SK-MEL-5 (cell line): Measurements from ENCODE around the gene FOXJ3. TPM values are rescaled to one million over a fixed set of nuclear protein-coding genes. Genes with fewer than 3 reads are reported as not detected.

Source experiments
- DNase-seq: peaks from one replicate; pipeline ENCODE4 v3.0.0-alpha.2; 2016; ENCODE audit warnings: low read depth, low spot score
- in situ Hi-C: cut with HindIII; loops from 2 replicates; pipeline ENCODE4 v1.10.0; 2016; ENCODE audit warnings: low sequenced_read_pairs, high pct_unique_total_duplicates, low pct_unique_long_range_greater_than_20kb
- total RNA-seq: library from RNA; depleted of rRNA; stranded (reverse); fragments of >200 nt; shearing (Covaris generic); gene quantifications from 2 replicates; pipeline ENCODE4 v1.2.3, GENCODE V29; 2014

FOXJ3 gene
- total RNA-seq, 1 experiment from 2014 or later, result 35.3 TPM

- in situ Hi-C loops, result no loop called here
- no peak for DNase-seq
Observed at GRCh38 chr1:42272920-42273319, 62.1 kb downstream of the FOXJ3 start.

- in situ Hi-C loops, result no loop called here
- DNase-seq, result no peak
Observed at GRCh38 chr1:42267904-42268303, 67.1 kb downstream of the FOXJ3 start.

DNA sequence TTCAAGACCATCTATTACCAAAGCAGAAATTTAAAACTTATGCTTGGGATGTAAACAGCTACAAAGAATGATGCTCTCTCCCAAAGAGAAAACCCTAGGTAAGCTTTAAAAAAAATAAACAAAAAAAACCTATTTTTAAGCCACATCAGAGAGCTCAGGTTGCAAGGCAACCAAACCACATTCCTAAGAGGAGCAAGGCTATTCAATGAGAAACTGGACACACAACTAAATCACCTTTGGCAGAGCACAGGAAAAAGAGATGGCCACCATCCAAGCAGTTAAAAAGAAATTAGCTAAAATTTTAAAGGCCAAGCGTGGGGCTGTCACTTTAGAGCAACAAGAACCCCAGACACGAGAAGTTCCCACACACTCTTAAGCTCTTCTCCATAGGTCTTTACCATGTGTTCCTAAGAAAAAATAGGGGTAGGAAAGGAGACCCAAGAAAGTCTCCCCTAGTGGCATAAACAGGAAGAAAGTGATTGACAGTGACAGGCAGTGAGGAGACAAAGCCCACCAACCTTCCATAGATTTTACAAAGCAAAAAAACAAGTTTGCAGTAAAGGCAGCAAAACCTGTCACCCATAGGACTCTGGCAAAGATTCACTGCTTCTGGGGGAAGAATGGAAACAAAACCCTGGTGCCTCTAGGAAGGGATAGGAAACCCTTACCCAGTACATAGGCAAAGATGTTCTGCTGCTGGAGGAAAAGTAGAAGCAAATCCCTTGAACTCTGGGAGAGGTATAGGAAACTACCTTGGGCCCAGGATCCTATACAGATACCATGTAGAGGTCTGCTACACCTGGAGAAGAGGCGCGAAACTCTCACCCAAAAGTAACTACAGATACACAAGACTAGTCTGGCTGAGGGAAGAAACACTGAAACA is 68.5 kb downstream of the FOXJ3 start:
- DNase-seq, result no peak
- in situ Hi-C loops, result no loop called here

DNA sequence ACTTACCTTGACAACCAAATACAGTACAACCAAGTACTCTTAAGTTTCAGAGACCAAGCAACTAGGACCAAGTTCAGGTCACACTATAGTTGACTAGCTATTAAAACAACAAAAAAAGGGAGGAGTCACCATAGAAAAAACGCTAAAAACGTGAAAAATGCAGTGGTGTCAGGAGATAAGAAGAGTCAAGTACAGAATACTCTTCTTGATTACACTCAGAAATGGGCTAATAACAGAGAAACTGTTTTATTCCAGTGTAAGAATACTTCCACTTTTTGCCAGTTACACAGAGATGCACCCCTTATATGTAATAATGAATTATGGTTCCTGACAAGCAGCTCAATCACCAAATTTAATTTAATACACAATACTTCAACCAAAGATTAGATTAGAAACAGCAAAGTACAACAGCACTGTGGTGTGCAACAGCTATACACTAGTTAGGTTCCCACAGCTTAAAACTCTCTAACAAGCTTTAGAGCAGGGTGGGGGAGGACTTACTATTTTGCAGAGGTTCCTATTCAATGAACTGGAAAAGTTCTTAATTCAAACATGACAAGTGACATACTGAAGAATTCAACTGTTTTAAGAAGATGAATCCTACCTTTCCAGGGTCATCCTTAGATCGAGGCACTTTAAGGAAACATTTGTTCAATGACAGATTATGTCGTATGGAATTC is 70.4 kb downstream of the FOXJ3 start:
- DNase-seq, result no peak
- in situ Hi-C loops, result no loop called here

GRCh38 chr1:42263019-42263418 is 72.0 kb downstream of the FOXJ3 start:
- DNase-seq, result no peak
- in situ Hi-C loops, result no loop called here

- DNase-seq, result no peak
- in situ Hi-C loops, result no loop called here
Observed at GRCh38 chr1:42260376-42261070, 74.5 kb downstream of the FOXJ3 start.

- in situ Hi-C loops, result no loop called here
- DNase-seq, result no peak
Observed at GRCh38 chr1:42259739-42260064, 75.3 kb downstream of the FOXJ3 start.

GRCh38 chr1:42259059-42259738 is 75.8 kb downstream of the FOXJ3 start:
- DNase-seq, result no peak

GRCh38 chr1:42258218-42258617 is 76.8 kb downstream of the FOXJ3 start:
- in situ Hi-C loops, result no loop called here
- DNase-seq, result no peak

More at GRCh38 chr1:42259059-42259738, 75.8 kb downstream of the FOXJ3 start:
- in situ Hi-C loops, result no loop called here

- in situ Hi-C loops, result no loop called here
- DNase-seq, result no peak
Observed at GRCh38 chr1:42251042-42251441, 84.0 kb downstream of the FOXJ3 start.

DNA sequence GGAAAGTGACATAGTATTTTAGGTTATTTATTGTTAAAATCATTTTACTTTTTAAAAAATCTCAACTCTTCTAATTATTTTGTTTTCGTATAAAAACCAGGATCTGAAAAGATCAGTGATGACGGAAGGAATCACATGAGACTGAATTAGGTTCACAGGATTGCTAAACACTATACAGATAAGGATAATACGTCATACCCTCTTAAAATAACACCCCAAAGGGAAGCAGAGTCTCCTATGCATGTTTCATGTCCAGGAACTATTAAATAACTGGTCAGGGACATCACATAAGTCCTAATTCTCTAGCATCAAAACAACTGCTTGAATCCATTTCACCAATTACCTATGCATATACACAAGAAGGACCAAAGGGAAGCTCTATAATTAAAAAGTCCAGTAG is 84.9 kb downstream of the FOXJ3 start:
- no peak for DNase-seq
- in situ Hi-C loops, result no loop called here

DNA sequence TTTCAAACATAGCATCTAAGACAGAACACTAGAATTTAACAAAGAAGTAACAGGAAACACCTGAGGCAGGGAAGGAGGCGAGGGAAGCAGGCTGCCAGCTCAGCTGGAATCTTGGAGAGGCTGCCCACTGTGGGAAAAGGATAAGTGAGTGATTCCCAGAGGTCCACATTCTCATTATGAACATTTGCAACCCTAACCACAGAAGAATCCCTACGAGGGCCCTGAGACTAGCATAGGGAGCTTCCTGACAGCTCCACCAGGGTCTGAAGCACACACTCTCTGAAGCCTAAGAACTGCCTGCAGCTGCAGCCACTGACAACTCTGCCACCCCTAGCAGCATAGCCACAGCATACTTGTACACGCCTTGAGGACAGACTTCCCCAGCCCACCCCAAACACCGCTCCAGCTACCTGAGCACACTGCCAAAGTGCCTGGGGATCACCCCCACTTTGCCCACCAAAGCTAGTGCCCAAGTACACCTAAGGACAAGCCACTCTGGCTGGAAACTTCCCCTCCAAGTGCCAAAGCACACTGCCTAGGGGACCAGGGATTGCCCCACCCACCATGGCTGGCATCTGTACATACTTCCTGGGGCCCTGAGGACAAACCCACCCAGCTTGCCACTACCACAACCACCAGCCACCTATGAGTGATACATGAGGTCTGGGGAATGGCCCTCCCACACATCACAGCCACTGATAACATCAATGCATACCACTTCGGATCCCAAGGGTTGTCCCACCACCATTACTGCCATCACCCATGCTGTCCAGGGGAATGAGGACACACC is 93.9 kb downstream of the FOXJ3 start:
- in situ Hi-C loops, result no loop called here

GRCh38 chr1:42239555-42239954 is 95.5 kb downstream of the FOXJ3 start:
- in situ Hi-C loops, result no loop called here
- no peak for DNase-seq

More for the DNA sequence above, 93.9 kb downstream of the FOXJ3 start:
- DNase-seq, result no peak

GRCh38 chr1:42239041-42239440 is 96.0 kb downstream of the FOXJ3 start:
- in situ Hi-C loops, result no loop called here

DNA sequence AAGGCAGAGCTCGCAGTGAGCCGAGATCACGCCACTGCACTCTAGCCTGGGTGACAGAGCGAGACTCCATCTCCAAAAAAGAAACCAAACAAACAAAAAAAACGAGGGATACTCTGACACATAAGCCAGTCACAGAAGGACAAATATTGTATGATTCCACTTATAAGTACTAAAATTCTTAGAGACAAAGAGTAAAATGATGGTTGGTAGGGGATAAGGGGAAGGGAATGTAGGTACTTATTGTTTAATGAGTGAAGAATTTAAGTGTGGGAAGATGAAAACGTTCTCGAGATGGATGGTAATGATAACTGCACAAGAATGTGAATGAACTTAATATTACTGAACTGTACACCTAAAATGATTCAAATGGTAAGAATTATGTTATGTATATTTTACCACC is 103.8 kb downstream of the FOXJ3 start:
- no peak for DNase-seq
- in situ Hi-C loops, result no loop called here

More at GRCh38 chr1:42239041-42239440, 96.0 kb downstream of the FOXJ3 start:
- DNase-seq, result no peak

- in situ Hi-C loops, result no loop called here
- DNase-seq, result no peak
Observed at GRCh38 chr1:42228938-42229337, 106.1 kb downstream of the FOXJ3 start.

- DNase-seq, result no peak
- in situ Hi-C loops, result no loop called here
Observed at GRCh38 chr1:42223036-42223435, 112.0 kb downstream of the FOXJ3 start.
